MM.1S (cell line): Measurements from ENCODE around the gene SNF8.

Experiments used
- DNase-seq: peaks from one replicate; pipeline ENCODE4 v3.0.0-alpha.2; 2015
- H2AFZ ChIP-seq: fragments of 300-600 bp; sonication (generic); 2 replicates; pipeline ENCODE4 v1.6.0; 2016; ENCODE audit warnings: antibody characterized with exemption, low read length
- H3F3A ChIP-seq: fragments of 300-600 bp; sonication (generic); 2 replicates; pipeline ENCODE4 v1.6.1; 2016; ENCODE audit warnings: mild to moderate bottlenecking, antibody characterized with exemption, low read length, moderate library complexity, mixed read lengths; ENCODE audit not compliant: insufficient read depth
- H3K27ac ChIP-seq: fragments of 300-600 bp; sonication (generic); 2 replicates; pipeline ENCODE4 v1.5.1; 2016; ENCODE audit warnings: mild to moderate bottlenecking, low read length
- H3K27me3 ChIP-seq: fragments of 300-600 bp; sonication (generic); replicated peaks from 2 replicates; pipeline ENCODE4 v1.6.0; 2016; ENCODE audit warnings: low read length; ENCODE audit not compliant: insufficient read depth
- H3K36me3 ChIP-seq: fragments of 300-600 bp; sonication (generic); replicated peaks from 2 replicates; pipeline ENCODE4 v1.6.1; 2016; ENCODE audit warnings: mild to moderate bottlenecking, low read length, mixed read lengths; ENCODE audit not compliant: insufficient read depth
- H3K4me1 ChIP-seq: fragments of 300-600 bp; sonication (generic); 2 replicates; pipeline ENCODE4 v1.6.1; 2016; ENCODE audit warnings: low read length, mixed read lengths
- H3K4me2 ChIP-seq: fragments of 300-600 bp; sonication (generic); 2 replicates; pipeline ENCODE4 v1.6.0; 2016; ENCODE audit warnings: low read depth, low read length
- H3K4me3 ChIP-seq: fragments of 300-600 bp; sonication (generic); 2 replicates; pipeline ENCODE4 v1.5.1; 2016; ENCODE audit warnings: low read length, mixed read lengths
- H3K79me2 ChIP-seq: fragments of 300-600 bp; sonication (generic); 2 replicates; pipeline ENCODE4 v1.6.1; 2016; ENCODE audit warnings: mixed run types, low read length, mixed read lengths
- H3K9ac ChIP-seq: fragments of 300-600 bp; sonication (generic); 2 replicates; pipeline ENCODE4 v1.6.1; 2016; ENCODE audit warnings: low read length, mixed read lengths
- H3K9me2 ChIP-seq: fragments of 300-600 bp; sonication (generic); replicated peaks from 2 replicates; pipeline ENCODE4 v1.6.1; 2016; ENCODE audit warnings: mild to moderate bottlenecking, low read length, mixed read lengths; ENCODE audit not compliant: insufficient read depth
- H3K9me3 ChIP-seq: fragments of 300-600 bp; sonication (generic); replicated peaks from 2 replicates; pipeline ENCODE4 v1.6.1; 2016; ENCODE audit warnings: mild to moderate bottlenecking, low read length, mixed read lengths; ENCODE audit not compliant: insufficient read depth
- H4K20me1 ChIP-seq: fragments of 300-600 bp; sonication (generic); 2 replicates; pipeline ENCODE4 v1.6.1; 2016; ENCODE audit warnings: mild to moderate bottlenecking, low read length, moderate library complexity, mixed read lengths; ENCODE audit not compliant: insufficient read depth
- CTCF ChIP-seq: fragments of 300-600 bp; sonication (generic); IDR thresholded peaks from 2 replicates; pipeline ENCODE4 v1.5.1; 2016; ENCODE audit warnings: antibody characterized with exemption, low read length, mixed read lengths
- EZH2 ChIP-seq: fragments of 300-600 bp; sonication (generic); optimal IDR thresholded peaks from 2 replicates; pipeline ENCODE3; 2017; ENCODE audit warnings: low read depth, mild to moderate bottlenecking, antibody characterized with exemption, low read length, mixed read lengths
- EZH2phosphoT487 ChIP-seq: fragments of 300-600 bp; sonication (generic); IDR thresholded peaks from 2 replicates; pipeline ENCODE4 v1.6.1; 2018; ENCODE audit warnings: antibody characterized with exemption, low read length

The SNF8 gene

GRCh38 chr17:48893646-48894508 lies 50.8 kb downstream of the SNF8 start:
- Histone ChIP-seq H3K27me3 (no peaks in the 10 kb centered on the region), H3K4me3 (peak overlapping the region; percentile 94), H4K20me1 (no peaks in the 10 kb centered on the region), H3K4me2 (peak overlapping the region; percentile 63), H3K79me2 (peaks cover 22% of the 10 kb centered on the region), H2AFZ (no peak overlapping the region), H3K36me3 (no peaks in the 10 kb centered on the region; the same call in 1 of the 2 replicates), H3K27ac (no peak overlapping the region), H3F3A (no peaks in the 10 kb centered on the region), H3K4me1 (peaks cover 23% of the 10 kb centered on the region; the same call in 1 of the 2 replicates), H3K9ac (peak overlapping the region; percentile 89; the same call in 1 of the 2 replicates), H3K9me3 (no peaks in the 10 kb centered on the region), H3K9me2 (no peaks in the 10 kb centered on the region)
- TF ChIP-seq EZH2phosphoT487 (no peak), CTCF (no peak), EZH2 (no peak)
- DNase-seq = no peak

GRCh38 chr17:48892940-48893645 lies 51.5 kb downstream of the SNF8 start:
- Histone ChIP-seq H3F3A (no peaks in the 10 kb centered on the region), H4K20me1 (no peaks in the 10 kb centered on the region), H3K27ac (peak overlapping the region; percentile 65), H3K4me1 (peaks cover 23% of the 10 kb centered on the region; the same call in 1 of the 2 replicates), H3K27me3 (no peaks in the 10 kb centered on the region), H3K79me2 (peaks cover 22% of the 10 kb centered on the region), H3K4me3 (peak overlapping the region; percentile 94), H3K4me2 (peak overlapping the region; percentile 63), H3K9ac (peak overlapping the region; percentile 89), H3K9me3 (no peaks in the 10 kb centered on the region), H3K36me3 (no peaks in the 10 kb centered on the region; the same call in 1 of the 2 replicates), H3K9me2 (no peaks in the 10 kb centered on the region), H2AFZ (peak overlapping the region; percentile 67)
- TF ChIP-seq EZH2 = no peak
- TF ChIP-seq EZH2phosphoT487 = no peak
- no peak for TF ChIP-seq CTCF
- no peak for DNase-seq

- H3K9ac ChIP-seq = no peak overlapping the region
- peaks cover 22% of the 10 kb centered on the region for H3K79me2 ChIP-seq
- no peaks in the 10 kb centered on the region for H4K20me1 ChIP-seq
- no peak overlapping the region for H3K4me3 ChIP-seq
- no peaks in the 10 kb centered on the region; the same call in 1 of the 2 replicates for H3K36me3 ChIP-seq
- H3K4me2 ChIP-seq = no peak overlapping the region
- no peak for DNase-seq
- H2AFZ ChIP-seq = no peak overlapping the region
- no peaks in the 10 kb centered on the region for H3K9me2 ChIP-seq
- no peak overlapping the region for H3K27ac ChIP-seq
- H3K9me3 ChIP-seq = no peaks in the 10 kb centered on the region
- H3F3A ChIP-seq = no peaks in the 10 kb centered on the region
- peaks cover 8% of the 10 kb centered on the region; the same call in 1 of the 2 replicates for H3K4me1 ChIP-seq
- TF ChIP-seq EZH2phosphoT487 = no peak
- no peak for TF ChIP-seq EZH2
- TF ChIP-seq CTCF = no peak
- H3K27me3 ChIP-seq = no peaks in the 10 kb centered on the region
Measured at GRCh38 chr17:48890086-48890485, 54.6 kb downstream of the SNF8 start.
